WERI-Rb-1 (cell line): ENCODE results near the gene SIK2.

Experiments
- DNase-seq: peaks from one replicate; pipeline ENCODE4 v3.0.0-alpha.2; 2020
- H3K27ac ChIP-seq: fragments of 250-450 bp; sonication (Bioruptor Pico); 2 replicates; pipeline ENCODE4 v1.5.1; 2020; ENCODE audit warnings: mild to moderate bottlenecking, moderate library complexity
- H3K27me3 ChIP-seq: fragments of 250-450 bp; sonication (Bioruptor Pico); 2 replicates; pipeline ENCODE4 v1.5.1; 2021; ENCODE audit warnings: mild to moderate bottlenecking, low read depth, moderate library complexity; ENCODE audit not compliant: insufficient read depth, severe bottlenecking
- H3K36me3 ChIP-seq: fragments of 250-450 bp; sonication (Bioruptor Pico); 2 replicates; pipeline ENCODE4 v1.5.1; 2020; ENCODE audit warnings: mild to moderate bottlenecking, moderate library complexity
- H3K4me3 ChIP-seq: 2 replicates; pipeline ENCODE4 v1.5.1; 2011; ENCODE audit warnings: low read depth, mild to moderate bottlenecking, control low read depth, low read length
- H3K9me3 ChIP-seq: fragments of 250-450 bp; sonication (Bioruptor Pico); 2 replicates; pipeline ENCODE4 v1.5.1; 2021; ENCODE audit warnings: mild to moderate bottlenecking, moderate library complexity; ENCODE audit not compliant: severe bottlenecking
- TF ChIP-seq, protein P1 (sequence below): IDR thresholded peaks from 2 replicates; pipeline ENCODE4 v1.5.1; 2011; ENCODE audit warnings: low read depth, mild to moderate bottlenecking, control low read depth, inconsistent platforms, low read length

The SIK2 gene

DNA sequence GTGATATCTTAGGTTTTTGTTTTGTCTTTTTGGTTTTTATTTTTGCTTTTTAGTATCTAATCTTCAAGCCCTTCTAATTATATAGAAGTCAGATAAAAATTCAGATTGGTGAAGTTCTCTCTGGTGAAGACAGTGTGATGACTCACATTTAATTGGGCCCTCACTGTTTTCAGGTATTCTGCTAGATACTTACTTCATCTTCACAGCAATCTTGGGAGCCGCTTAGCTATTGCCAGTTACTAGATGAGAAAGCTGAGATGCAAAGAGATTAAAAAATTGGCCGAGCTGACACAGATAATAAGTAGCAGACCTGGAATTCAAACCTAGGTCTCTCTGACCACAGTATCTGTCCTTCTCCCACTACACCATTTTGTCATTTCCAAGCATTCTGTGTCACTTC lies 88.9 kb downstream of the SIK2 start:
- TF ChIP-seq, protein P1, sequence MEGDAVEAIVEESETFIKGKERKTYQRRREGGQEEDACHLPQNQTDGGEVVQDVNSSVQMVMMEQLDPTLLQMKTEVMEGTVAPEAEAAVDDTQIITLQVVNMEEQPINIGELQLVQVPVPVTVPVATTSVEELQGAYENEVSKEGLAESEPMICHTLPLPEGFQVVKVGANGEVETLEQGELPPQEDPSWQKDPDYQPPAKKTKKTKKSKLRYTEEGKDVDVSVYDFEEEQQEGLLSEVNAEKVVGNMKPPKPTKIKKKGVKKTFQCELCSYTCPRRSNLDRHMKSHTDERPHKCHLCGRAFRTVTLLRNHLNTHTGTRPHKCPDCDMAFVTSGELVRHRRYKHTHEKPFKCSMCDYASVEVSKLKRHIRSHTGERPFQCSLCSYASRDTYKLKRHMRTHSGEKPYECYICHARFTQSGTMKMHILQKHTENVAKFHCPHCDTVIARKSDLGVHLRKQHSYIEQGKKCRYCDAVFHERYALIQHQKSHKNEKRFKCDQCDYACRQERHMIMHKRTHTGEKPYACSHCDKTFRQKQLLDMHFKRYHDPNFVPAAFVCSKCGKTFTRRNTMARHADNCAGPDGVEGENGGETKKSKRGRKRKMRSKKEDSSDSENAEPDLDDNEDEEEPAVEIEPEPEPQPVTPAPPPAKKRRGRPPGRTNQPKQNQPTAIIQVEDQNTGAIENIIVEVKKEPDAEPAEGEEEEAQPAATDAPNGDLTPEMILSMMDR, result no peak
- DNase-seq, result no peak
- no peak overlapping the region for H3K27ac ChIP-seq
- no peaks in the 10 kb centered on the region for H3K9me3 ChIP-seq
- H3K27me3 ChIP-seq, result no peaks in the 10 kb centered on the region
- no peak overlapping the region for H3K4me3 ChIP-seq
- peaks cover 3% of the 10 kb centered on the region; the same call in 1 of the 2 replicates for H3K36me3 ChIP-seq

DNA sequence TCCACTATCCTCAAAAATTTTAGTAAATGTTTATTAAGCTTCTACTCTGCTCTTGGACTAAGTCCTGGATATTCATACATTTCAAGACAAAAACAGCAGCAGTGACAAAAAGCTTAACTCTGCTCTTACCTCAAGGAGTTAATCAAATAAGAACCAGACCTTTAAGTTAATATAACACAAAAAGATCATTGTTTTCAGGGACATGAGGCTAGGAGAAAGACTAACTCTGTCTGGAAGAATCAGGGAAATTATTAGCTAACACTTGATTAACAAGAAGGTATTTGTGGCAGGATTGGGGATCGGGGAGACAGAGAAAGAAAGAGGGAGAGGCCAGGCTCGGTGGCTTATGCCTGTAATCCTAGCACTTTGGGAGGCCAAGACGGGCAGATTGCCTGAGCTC lies 89.5 kb downstream of the SIK2 start:
- H3K4me3 ChIP-seq, result no peak overlapping the region
- TF ChIP-seq, protein P1, result no peak
- no peak overlapping the region for H3K27ac ChIP-seq
- H3K36me3 ChIP-seq, result peaks cover 3% of the 10 kb centered on the region; the same call in 1 of the 2 replicates
- no peaks in the 10 kb centered on the region for H3K27me3 ChIP-seq
- no peak for DNase-seq
- no peaks in the 10 kb centered on the region for H3K9me3 ChIP-seq

DNA sequence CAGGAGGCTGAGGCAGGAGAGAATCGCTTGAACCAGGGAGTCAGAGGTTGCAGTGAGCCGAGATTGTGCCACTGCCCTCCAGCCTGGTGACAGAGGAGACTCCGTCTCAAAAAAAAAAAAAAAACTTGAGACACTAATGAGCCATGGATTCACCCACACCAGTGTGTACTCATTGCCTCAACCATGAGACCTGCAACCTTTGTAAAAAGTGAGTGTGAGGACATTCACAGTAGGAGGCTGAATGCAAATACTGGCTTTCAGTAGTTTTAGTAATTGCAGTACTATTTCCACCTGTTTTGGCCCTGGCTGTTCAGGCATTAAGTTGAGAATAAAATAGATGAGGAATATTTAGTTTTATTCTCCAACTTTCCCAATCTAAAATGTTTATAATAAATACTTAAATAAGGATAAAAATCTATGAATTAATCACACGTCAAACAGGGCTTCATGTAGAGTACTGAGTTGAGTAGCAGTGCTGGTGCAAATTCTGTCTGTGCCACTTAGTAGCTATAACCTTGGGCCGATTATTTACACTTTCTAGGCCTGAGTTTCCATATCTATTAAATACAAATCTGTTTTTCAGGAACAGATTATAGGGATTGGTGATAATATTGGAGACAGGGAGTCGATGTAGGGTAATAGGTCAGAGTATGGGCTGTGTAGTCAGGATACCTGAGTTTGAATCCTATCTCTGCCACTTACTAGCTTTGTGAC lies 91.1 kb downstream of the SIK2 start:
- TF ChIP-seq, protein P1, result no peak
- no peaks in the 10 kb centered on the region for H3K9me3 ChIP-seq
- H3K27me3 ChIP-seq, result no peaks in the 10 kb centered on the region
- no peak for DNase-seq
- peaks cover 3% of the 10 kb centered on the region; the same call in 1 of the 2 replicates for H3K36me3 ChIP-seq
- no peak overlapping the region for H3K27ac ChIP-seq
- no peak overlapping the region for H3K4me3 ChIP-seq

DNA sequence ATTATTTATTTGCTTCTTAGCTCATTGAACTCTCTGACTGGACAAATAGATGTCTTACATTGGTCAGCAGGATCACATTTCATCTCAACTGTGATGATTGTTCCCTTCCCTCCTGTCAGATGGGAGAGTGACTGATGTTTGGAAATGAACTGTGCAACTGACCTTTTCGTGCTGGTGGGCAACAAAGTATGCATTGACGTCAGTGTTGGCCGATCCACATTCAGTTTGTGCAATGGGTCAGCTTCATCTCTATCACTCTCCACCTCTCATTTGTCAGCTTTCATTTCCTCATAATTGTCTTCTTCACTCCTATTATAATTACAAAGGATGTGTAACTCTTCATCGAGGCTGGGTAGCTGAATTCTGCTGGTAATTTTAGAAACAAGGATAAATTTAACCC lies 92.6 kb downstream of the SIK2 start:
- H3K27ac ChIP-seq, result no peak overlapping the region

DNA sequence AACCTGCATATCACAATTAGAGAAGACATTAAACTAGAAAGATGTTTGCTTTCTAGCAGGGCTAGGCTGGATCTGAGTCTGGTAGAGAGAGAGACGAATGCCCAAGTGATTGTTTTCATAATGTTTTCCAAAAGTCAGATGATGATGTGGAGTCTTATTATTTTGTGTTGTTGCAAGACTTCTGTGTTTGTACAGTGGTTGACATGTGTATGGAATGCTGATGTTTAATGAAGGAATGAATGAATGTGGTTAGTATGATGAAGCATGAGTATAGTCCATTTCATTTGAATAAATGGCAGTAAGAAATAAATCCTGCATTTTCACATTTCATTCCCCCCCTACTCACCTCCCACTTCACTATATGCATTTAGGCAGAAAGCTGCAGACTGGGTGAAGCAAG lies 94.3 kb downstream of the SIK2 start:
- H3K36me3 ChIP-seq, result no peaks in the 10 kb centered on the region; the same call in none of the 2 replicates
- no peak overlapping the region for H3K27ac ChIP-seq
- H3K9me3 ChIP-seq, result no peaks in the 10 kb centered on the region
- H3K4me3 ChIP-seq, result no peak overlapping the region
- H3K27me3 ChIP-seq, result no peaks in the 10 kb centered on the region
- DNase-seq, result no peak
- TF ChIP-seq, protein P1, result no peak

More for the DNA sequence above, 92.6 kb downstream of the SIK2 start:
- Histone ChIP-seq H3K36me3 (no peaks in the 10 kb centered on the region; the same call in none of the 2 replicates), H3K27me3 (no peaks in the 10 kb centered on the region), H3K9me3 (no peaks in the 10 kb centered on the region), H3K4me3 (no peak overlapping the region)
- TF ChIP-seq, protein P1, result no peak
- DNase-seq, result no peak

DNA sequence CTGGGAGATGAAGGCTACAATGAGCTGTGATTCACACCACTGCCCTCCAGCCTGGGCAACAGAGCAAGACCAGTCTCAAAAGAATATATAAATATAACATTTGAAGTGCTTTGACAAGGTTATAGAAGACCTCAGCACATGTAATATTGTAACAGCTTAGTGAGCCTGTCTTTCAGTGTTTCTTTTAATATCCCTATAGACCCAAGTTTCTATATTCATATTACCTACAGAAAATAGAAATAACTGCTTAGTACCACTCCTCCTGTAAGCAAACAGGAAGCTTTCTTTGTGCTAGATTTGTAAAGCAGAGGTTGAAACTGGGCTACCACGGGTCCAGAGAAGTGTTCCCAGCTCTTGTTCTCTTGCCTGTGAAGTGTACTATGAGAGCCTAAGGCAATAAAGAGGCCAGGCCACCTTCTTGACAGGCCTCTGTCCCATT lies 95.7 kb downstream of the SIK2 start:
- peaks cover under 1% of the 10 kb centered on the region for H3K36me3 ChIP-seq
- no peak overlapping the region for H3K27ac ChIP-seq
- H3K4me3 ChIP-seq, result no peak overlapping the region
- TF ChIP-seq, protein P1, result no peak
- H3K27me3 ChIP-seq, result no peaks in the 10 kb centered on the region
- DNase-seq, result no peak
- no peaks in the 10 kb centered on the region for H3K9me3 ChIP-seq
